ENCODE results near the gene BBS1.

The BBS1 gene

DNA sequence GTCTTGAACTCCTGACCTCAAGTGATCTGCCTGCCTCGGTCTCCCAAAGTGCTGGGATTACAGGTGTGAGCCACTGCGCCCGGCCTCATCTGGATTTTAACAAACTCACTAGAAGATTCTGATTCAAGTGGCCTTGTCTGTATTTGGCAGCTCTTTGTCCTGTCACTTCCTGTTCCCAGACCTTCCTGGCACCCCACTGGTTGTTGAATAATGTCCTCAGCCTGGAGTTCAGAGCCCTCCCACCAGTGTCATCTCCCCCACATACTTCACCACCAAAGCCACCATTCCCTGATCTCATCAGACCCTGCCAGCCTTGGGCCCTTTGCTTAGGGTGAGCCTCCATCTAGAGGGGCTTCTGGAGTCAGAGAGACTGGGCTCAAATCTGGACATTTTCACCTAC is 40.4 kb upstream of the BBS1 start:
- Histone ChIP-seq H3K9me3 (no peaks in the 10 kb centered on the region), H3K36me3 (peaks cover 33 to 49% (median 38%) of the 10 kb centered on the region in 3 donors), H3K4me1 (peaks cover 0 to 22% (median 16%) of the 10 kb centered on the region in 4 donors), H3K4me3 (no peak overlapping the region), H3K27me3 (no peaks in the 10 kb centered on the region), H3K27ac (no peak overlapping the region)
- TF ChIP-seq, protein P1, sequence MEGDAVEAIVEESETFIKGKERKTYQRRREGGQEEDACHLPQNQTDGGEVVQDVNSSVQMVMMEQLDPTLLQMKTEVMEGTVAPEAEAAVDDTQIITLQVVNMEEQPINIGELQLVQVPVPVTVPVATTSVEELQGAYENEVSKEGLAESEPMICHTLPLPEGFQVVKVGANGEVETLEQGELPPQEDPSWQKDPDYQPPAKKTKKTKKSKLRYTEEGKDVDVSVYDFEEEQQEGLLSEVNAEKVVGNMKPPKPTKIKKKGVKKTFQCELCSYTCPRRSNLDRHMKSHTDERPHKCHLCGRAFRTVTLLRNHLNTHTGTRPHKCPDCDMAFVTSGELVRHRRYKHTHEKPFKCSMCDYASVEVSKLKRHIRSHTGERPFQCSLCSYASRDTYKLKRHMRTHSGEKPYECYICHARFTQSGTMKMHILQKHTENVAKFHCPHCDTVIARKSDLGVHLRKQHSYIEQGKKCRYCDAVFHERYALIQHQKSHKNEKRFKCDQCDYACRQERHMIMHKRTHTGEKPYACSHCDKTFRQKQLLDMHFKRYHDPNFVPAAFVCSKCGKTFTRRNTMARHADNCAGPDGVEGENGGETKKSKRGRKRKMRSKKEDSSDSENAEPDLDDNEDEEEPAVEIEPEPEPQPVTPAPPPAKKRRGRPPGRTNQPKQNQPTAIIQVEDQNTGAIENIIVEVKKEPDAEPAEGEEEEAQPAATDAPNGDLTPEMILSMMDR (IDR thresholded peaks at IDR 0.05), result no peak
- DNase-seq, result no peak
- intact Hi-C loops (cut with DNase I; ENCODE audit: low total_unique reads), result no loop called here

DNA sequence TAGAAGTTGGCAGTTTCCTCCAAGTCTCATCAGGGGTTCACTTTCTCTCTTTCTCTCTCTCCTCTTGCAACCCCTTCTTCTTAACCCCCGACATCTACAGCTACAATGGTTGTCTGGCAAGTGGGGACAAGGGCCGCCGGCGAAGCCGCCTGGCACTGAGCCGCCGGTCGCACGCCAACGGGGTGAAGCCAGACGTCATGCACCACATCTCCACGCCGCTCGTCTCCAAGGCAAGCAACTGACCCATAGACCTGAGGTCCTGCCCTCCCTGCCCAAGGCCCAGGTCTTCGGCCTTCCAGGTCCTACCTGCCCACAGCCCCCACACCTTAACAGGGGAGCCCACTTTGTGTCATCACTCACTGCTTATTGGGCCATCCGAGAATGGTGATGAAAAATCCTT is 39.3 kb upstream of the BBS1 start:
- Histone ChIP-seq H3K4me1 (peaks cover 0 to 13% (median 11%) of the 10 kb centered on the region in 4 donors), H3K27ac (no peak overlapping the region), H3K4me3 (no peak overlapping the region), H3K9me3 (no peaks in the 10 kb centered on the region), H3K27me3 (no peaks in the 10 kb centered on the region), H3K36me3 (peaks cover 43 to 60% (median 49%) of the 10 kb centered on the region in 3 donors)
- TF ChIP-seq, protein P1 (IDR thresholded peaks at IDR 0.05), result no peak
- intact Hi-C loops (cut with DNase I; ENCODE audit: low total_unique reads), result no loop called here
- DNase-seq, result no peak

DNA sequence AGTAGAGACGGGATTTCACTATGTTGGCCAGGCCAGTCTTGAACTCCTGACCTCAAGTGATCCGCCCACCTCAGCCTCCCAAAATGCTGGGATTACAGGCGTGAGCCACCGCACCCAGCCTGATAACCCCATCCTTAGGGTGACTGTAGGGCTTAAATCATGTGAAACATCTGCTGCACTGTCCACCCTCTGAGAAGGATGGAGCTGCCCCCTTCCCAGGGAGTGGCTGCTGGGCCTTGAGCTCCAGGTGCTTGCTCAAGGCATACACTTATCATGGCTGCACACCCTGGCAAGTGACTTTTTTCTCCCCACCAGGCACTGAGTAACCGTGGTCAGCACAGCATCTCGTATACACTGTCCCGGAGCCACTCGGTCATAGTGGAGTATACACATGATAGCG is 38.4 kb upstream of the BBS1 start:
- intact Hi-C loops (cut with DNase I; ENCODE audit: low total_unique reads), result no loop called here
- Histone ChIP-seq H3K4me3 (no peak overlapping the region), H3K4me1 (peaks cover 0 to 11% (median 10%) of the 10 kb centered on the region in 4 donors), H3K36me3 (peaks cover 43 to 68% (median 51%) of the 10 kb centered on the region in 3 donors), H3K27ac (no peak overlapping the region), H3K9me3 (no peaks in the 10 kb centered on the region), H3K27me3 (no peaks in the 10 kb centered on the region)
- no peak for DNase-seq
- TF ChIP-seq, protein P1 (IDR thresholded peaks at IDR 0.05), result no peak

DNA sequence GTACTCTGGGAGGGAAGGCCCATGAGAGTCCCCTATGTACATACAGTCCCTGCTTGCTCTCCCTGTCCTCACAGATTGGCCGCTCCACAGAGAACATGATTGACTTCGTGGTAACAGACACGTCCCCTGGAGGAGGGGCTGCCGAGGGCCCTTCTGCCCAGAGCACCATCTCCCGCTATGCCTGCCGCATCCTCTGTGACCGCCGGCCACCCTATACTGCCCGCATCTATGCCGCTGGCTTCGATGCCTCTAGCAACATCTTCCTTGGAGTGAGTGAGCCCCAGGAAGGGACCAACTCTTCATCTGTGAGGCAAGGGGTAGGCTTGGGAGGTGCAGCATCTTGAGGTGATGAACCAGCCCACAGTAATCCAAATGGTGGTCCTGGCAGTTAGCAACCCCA is 37.3 kb upstream of the BBS1 start:
- no peak for DNase-seq
- peaks cover 0 to 2% (median under 1%) of the 10 kb centered on the region in 4 donors for H3K4me1 ChIP-seq
- peaks cover 43 to 72% (median 51%) of the 10 kb centered on the region in 3 donors for H3K36me3 ChIP-seq
- intact Hi-C loops (cut with DNase I; ENCODE audit: low total_unique reads), result no loop called here
- H3K27ac ChIP-seq, result no peak overlapping the region
- H3K9me3 ChIP-seq, result no peaks in the 10 kb centered on the region
- no peak overlapping the region for H3K4me3 ChIP-seq
- TF ChIP-seq, protein P1 (IDR thresholded peaks at IDR 0.05), result no peak
- no peaks in the 10 kb centered on the region for H3K27me3 ChIP-seq

DNA sequence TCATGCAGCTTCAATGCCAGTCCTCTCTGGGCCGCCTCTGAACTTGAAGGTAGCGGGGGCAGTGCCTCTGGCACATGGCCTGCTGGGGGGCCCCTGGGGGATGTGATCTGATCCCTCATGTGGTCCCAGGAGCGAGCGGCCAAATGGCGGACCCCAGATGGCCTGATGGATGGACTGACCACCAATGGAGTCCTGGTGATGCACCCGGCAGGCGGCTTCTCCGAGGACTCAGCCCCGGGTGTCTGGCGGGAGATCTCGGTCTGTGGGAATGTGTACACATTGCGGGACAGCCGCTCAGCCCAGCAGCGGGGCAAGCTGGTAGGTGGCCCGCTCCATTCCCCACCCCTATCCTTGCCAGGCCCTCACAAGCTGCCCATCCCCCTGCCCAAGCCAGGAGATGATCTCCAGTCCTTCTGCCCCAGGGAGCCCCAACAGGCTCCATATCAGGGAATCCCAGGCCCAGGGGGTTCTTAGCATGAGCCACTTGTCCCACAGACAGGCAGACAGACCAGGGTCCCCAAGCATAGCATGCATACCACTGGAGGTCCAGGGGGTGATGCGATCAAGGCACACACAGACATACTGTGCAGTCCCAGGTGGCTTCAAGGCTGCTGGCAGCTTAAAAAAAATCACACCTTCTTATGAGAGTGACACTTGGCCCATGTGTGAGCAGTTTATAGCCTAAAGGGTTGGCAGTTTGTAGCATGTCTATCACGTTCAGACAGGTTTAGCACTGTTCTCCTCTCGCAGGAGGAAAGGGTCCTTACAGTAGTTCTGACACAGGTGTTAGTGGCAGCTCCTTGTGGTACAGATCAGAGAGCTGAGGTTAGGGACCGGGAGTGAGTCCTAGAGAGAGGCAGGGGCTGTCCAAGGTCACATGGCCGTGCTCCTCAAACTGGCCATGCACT is 36.6 kb upstream of the BBS1 start:
- DNase-seq, result no peak
- Histone ChIP-seq H3K4me3 (no peak overlapping the region), H3K9me3 (no peaks in the 10 kb centered on the region), H3K4me1 (peaks cover 0 to 4% (median under 1%) of the 10 kb centered on the region in 4 donors), H3K27ac (no peak overlapping the region), H3K27me3 (no peaks in the 10 kb centered on the region), H3K36me3 (peaks cover 43 to 72% (median 51%) of the 10 kb centered on the region in 3 donors)
- intact Hi-C loops (cut with DNase I; ENCODE audit: low total_unique reads), result no loop called here
- TF ChIP-seq, protein P1 (IDR thresholded peaks at IDR 0.05), result no peak
